ENCODE results near the gene TMEM178A. TPM values are rescaled to one million over a fixed set of nuclear protein-coding genes. Genes with fewer than 3 reads are reported as not detected.

TMEM178A gene
- total RNA-seq, 1 donor from 2014 or later, result 32.9 TPM

GRCh38 chr2:39640107-39640506 lies 25.6 kb upstream of the TMEM178A start:
- TF ChIP-seq CTCF (IDR thresholded peaks at IDR 0.05; ENCODE audit: unreplicated experiment), result no peak
- Mint-ChIP-seq H3K4me3 (ENCODE audit: low read depth) (no peak overlapping the region), H3K9me3 (ENCODE audit: low read depth) (no peaks in the 10 kb centered on the region), H3K4me1 (ENCODE audit: low read depth) (peaks cover 11% of the 10 kb centered on the region), H3K36me3 (ENCODE audit: insufficient read depth) (no peaks in the 10 kb centered on the region), H3K27me3 (no peaks in the 10 kb centered on the region), H3K27ac (no peak overlapping the region)
- DNase-seq (ENCODE audit: low spot score, unreplicated experiment), result no peak

- DNase-seq (ENCODE audit: low spot score, unreplicated experiment), result no peak
- Mint-ChIP-seq H3K4me3 (ENCODE audit: low read depth) (no peak overlapping the region), H3K4me1 (ENCODE audit: low read depth) (peaks cover 11% of the 10 kb centered on the region), H3K9me3 (ENCODE audit: low read depth) (no peaks in the 10 kb centered on the region), H3K36me3 (ENCODE audit: insufficient read depth) (no peaks in the 10 kb centered on the region), H3K27ac (no peak overlapping the region), H3K27me3 (no peaks in the 10 kb centered on the region)
- no peak for TF ChIP-seq CTCF (IDR thresholded peaks at IDR 0.05; ENCODE audit: unreplicated experiment)
Measured at GRCh38 chr2:39640681-39641080, 25.0 kb upstream of the TMEM178A start.

GRCh38 chr2:39641635-39642034 lies 24.1 kb upstream of the TMEM178A start:
- no peaks in the 10 kb centered on the region for H3K27me3 Mint-ChIP-seq
- TF ChIP-seq CTCF (IDR thresholded peaks at IDR 0.05; ENCODE audit: unreplicated experiment), result no peak
- H3K4me1 Mint-ChIP-seq (ENCODE audit: low read depth), result peaks cover 12% of the 10 kb centered on the region
- H3K4me3 Mint-ChIP-seq (ENCODE audit: low read depth), result no peak overlapping the region
- no peaks in the 10 kb centered on the region for H3K36me3 Mint-ChIP-seq (ENCODE audit: insufficient read depth)
- no peak overlapping the region for H3K27ac Mint-ChIP-seq
- no peaks in the 10 kb centered on the region for H3K9me3 Mint-ChIP-seq (ENCODE audit: low read depth)
- DNase-seq (ENCODE audit: low spot score, unreplicated experiment), result no peak

GRCh38 chr2:39642051-39642718 lies 23.5 kb upstream of the TMEM178A start:
- TF ChIP-seq CTCF (IDR thresholded peaks at IDR 0.05; ENCODE audit: unreplicated experiment), result no peak
- Mint-ChIP-seq H3K9me3 (ENCODE audit: low read depth) (no peaks in the 10 kb centered on the region), H3K36me3 (ENCODE audit: insufficient read depth) (no peaks in the 10 kb centered on the region), H3K27me3 (no peaks in the 10 kb centered on the region), H3K4me1 (ENCODE audit: low read depth) (peaks cover 12% of the 10 kb centered on the region), H3K27ac (no peak overlapping the region), H3K4me3 (ENCODE audit: low read depth) (no peak overlapping the region)
- DNase-seq (ENCODE audit: low spot score, unreplicated experiment), result no peak

- peaks cover 12% of the 10 kb centered on the region for H3K4me1 Mint-ChIP-seq (ENCODE audit: low read depth)
- DNase-seq (ENCODE audit: low spot score, unreplicated experiment), result no peak
- H3K27ac Mint-ChIP-seq, result no peak overlapping the region
- no peaks in the 10 kb centered on the region for H3K36me3 Mint-ChIP-seq (ENCODE audit: insufficient read depth)
- H3K9me3 Mint-ChIP-seq (ENCODE audit: low read depth), result no peaks in the 10 kb centered on the region
- TF ChIP-seq CTCF (IDR thresholded peaks at IDR 0.05; ENCODE audit: unreplicated experiment), result no peak
- no peak overlapping the region for H3K4me3 Mint-ChIP-seq (ENCODE audit: low read depth)
- H3K27me3 Mint-ChIP-seq, result no peaks in the 10 kb centered on the region
Measured at GRCh38 chr2:39645826-39646225, 19.9 kb upstream of the TMEM178A start.

Measured in progenitor cell of endocrine pancreas (in vitro differentiated cells).